NCI-H2227 (cell line): ENCODE measurements around the gene SOX6.

Source experiments
- DNase-seq: peaks from one replicate; lab custom pipeline; 2025; ENCODE audit not compliant: unreplicated experiment; lab: John Stamatoyannopoulos, UW

SOX6 gene

DNA sequence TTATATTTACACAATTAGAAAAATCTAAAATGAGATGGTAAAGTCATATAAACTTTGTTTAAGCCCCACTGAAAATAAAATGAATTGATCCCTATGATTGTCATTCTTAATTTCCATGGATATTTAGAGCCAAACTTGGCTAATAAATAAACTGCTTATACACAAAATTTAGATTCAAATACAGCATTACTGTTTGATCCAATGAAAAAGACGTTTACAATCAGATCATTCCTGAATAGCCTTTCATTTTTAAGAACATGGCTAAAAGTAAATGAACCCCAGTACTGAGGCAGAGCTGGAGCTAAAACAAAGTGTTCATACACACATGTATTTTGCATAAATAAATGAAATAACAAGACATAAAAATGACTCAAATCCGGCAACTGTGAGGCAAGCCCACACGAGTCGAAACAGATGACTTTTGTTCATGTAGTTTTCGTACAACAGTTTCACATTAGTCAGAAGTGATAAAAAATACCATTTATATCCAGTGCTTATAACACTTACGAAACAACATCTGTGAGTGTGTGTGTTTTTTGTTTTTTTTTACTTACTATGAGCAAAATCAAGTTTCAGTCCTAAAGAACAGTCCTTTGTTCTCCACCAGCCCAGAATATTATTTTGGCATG lies 386.5 kb downstream of the SOX6 start:
- DNase-seq = no peak

DNA sequence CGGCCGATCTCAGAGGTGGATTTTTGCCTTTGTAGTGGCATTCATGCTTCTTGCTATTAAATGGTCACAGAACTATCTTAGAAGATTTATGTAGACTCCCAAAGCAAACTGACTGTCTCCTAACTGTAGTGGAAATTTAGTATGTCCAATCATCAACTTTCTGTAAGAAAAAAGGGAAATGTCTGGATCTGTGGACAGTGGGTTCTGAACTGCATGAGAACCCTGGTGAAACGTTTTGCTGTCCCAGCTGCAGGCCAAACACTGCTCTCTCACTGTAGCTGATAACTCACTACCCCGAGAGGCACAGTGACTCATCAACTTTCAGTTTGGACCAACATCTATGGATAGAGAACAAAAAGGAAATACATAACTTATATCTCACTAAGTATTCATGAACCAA lies 387.1 kb downstream of the SOX6 start:
- no peak for DNase-seq

DNA sequence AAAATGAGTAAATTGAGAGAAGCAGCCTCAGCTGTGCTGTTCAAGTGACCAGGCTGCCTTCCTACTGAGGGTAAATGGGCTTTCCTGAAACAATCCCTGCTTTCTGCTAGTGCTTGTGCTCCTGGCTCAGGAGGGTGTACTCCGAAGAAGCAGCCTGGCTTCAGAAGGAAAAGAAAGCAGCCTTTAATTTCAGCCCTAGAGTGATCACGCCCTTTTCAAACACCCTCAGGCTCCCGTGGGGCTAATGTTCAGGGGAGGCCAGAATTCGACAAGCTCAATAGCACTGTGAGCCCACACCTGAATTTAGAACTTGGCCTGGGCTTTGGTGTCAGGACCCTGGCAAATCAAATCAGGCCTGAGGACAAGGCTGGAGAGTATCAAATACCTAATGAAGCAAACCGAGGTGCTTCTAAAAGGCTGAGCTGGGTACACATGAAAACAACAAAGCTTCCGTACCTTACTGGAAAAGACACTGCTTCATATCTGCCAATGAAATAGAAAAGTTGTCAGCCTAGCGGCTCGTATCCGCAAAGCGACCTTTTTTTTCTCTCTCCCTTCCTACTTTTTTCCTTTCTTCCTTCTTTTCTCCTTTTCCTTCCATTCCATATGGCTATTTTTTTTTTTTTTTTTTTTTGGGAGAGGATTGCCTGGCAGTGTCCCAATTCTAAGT lies 387.8 kb downstream of the SOX6 start:
- peak; percentile 11 for DNase-seq

- DNase-seq = no peak
Observed at GRCh38 chr11:15967966-15968365, 388.4 kb downstream of the SOX6 start.

DNA sequence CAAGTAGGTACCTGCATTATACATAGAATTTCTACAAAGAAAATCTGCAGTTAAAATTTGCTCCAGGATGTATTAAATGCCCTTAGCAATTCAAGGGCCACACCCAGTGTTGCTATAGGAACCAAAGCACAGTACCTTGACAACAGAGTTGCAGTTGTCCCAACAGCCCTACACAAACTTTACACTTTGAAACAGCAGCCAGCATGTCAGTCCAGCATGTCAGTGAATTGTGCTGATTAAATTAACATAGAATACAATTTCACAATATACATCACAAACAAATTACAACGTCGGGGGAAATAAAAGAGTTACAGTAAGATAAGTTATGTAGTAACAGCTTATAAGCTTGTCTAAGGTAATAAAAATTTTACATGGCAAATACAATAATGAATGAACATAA lies 389.2 kb downstream of the SOX6 start:
- no peak for DNase-seq

DNA sequence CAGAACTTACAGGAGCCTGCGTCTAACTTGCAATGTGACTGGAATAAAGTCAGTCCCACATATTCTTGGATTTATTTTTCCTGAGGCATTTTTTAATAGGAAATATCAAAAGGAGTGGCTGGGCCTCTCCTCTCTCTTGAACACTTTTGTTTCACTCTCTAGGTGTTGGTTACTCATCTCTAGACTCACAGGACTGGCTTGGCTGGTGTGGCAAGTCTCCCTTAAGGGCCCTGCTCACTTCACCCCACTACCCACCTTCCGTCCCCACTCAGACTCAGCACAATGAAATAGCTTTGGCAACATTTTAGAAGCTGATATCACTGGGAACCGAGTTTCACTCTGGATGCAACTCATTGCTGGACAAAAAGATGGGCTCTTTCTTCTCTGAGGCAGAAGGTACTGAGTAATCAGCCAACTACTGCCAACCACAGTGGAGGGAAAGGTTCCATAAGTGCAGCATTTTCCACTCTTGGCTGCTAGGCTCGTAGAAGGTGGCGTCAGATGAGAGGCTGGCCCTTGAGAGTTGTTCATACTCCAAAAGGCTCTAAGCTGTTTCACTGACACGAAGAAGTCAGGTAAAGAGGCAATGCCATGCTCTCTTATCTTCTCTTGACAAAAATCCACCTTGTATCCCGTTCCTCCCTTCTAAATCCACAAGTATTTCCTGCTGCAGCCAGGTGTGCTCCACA lies 390.6 kb downstream of the SOX6 start:
- no peak for DNase-seq

- DNase-seq = no peak
Observed at GRCh38 chr11:15963266-15963665, 393.1 kb downstream of the SOX6 start.

- DNase-seq = no peak
Observed at GRCh38 chr11:15958910-15959309, 397.4 kb downstream of the SOX6 start.

DNA sequence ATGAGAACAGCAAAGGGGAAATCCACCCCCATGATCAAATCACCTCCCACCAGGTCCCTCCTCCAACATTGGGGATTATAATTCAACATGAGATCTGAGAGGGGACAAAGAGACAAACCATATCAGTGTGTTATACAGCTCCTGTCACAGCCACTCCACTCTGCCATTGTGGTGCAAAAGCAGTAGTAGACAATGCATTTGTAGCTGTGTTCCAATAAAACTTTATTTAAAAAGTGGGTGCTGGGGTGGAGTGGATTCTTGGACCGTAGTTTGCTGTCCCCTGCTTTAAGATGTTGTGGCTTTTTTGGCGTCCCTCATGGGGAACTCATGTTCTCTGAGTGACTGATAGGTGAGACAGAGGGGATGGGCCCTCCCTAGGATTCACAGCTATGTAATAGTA lies 399.1 kb downstream of the SOX6 start:
- DNase-seq = no peak

GRCh38 chr11:15956302-15956701 lies 400.0 kb downstream of the SOX6 start:
- DNase-seq = no peak

GRCh38 chr11:15955595-15955994 lies 400.8 kb downstream of the SOX6 start:
- DNase-seq = no peak

GRCh38 chr11:15947681-15948648 lies 408.4 kb downstream of the SOX6 start:
- no peak for DNase-seq

DNA sequence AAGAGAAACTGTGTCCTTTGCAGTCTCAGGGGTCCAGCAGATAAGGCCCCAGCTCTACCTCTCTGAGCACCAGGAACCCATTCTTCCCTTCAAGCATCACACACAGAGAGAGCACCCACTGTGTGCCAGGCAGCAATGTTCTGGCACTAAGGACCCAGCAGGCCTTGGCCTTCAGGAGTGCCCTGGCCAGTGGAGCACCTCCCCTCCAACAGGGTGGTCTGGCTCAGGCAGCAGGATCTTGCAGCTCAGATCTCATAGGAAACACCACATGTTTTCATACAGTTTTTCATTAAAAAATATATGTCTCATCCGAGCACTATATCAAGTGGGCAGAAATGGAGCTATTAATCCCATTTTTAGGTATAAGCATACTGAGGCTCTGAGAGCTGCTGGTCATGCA lies 410.6 kb downstream of the SOX6 start:
- DNase-seq = no peak

DNA sequence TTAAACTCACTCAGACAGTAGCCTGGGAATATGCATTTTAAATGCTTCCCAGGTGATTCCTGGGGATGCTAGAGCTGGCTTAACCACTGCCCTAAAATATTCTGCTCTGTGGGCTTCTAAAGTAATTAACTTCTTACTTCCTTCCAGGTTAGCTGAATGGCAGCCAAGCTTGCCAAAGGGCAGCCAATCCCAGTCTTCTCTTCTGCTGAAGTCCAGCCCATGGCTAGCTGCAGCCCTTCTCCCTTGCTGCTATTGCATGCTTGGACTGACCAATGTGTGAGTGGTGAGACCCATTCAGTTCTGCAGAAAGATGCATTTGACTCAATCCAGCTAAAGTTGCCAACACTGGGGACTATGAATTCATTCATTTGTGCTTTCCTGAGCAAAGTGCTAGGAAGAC lies 411.9 kb downstream of the SOX6 start:
- DNase-seq = no peak

- DNase-seq = no peak
Observed at GRCh38 chr11:15943418-15944197, 412.7 kb downstream of the SOX6 start.

DNA sequence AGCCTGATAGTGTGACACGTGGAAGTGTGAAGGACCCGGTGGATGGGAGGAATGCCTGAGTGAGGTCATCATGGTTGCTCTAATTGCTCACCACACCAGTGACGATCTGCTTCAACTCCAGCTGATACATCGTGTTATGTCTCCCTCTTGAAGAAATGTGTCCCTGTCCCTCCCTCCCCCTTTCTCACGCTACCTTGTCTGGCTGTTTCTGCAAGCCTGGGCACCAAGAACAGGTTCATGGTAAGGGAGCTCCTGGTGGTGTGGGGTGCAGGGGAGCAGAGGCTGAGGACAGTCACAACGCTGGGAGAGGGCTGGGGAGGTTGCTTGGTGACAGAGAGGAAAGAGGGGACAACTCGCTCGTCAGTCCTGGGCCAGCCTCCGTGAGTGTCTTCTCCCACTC lies 413.4 kb downstream of the SOX6 start:
- DNase-seq = no peak

DNA sequence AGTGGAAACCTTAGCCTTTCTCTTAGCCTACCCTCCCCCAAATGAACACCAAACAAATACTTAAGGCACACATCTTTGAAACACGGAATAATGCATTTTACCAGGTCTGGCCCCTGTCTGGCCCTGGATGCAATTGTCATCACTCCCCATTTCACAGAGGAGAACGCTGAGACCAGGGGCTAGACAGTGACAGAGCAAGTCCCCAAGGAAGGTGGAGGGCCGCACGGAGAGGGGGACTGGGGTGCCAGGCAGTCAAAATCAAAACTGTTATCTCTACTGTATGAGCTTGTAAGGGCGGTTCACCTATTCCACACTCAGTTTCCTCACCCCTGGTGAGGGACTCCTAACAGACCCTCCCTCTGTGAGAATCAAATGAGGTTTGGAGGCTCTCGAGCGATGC lies 414.2 kb downstream of the SOX6 start:
- DNase-seq = no peak

DNA sequence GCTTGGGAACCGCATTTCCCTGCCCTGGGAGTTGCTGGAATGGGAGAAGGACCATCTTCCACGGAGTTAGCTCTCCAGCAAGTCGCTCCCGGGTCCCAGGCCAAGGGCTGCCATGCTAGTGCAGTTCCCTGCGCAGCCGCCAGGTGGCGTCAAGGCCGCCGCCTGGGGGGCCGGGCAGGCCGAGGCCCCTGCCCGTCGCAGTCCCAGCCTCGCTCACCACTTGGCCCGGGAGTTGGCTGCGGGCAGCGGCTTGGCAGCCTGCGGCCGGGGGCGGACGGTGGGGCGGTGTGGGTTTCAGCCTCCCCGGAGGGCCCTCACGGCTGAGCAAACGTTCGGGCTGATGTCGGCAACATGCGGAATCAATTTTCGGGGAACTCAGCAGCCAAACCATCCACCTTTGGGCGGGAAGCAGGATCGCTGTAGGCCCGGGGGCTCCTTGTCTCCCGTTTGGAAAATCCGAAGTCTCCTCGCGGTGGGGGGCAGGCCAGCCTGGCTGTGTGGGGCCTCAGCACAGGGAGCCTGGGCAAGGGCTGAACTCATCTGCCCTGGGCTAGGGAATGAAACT lies 415.1 kb downstream of the SOX6 start:
- no peak for DNase-seq

GRCh38 chr11:15940462-15941205 lies 415.7 kb downstream of the SOX6 start:
- no peak for DNase-seq

DNA sequence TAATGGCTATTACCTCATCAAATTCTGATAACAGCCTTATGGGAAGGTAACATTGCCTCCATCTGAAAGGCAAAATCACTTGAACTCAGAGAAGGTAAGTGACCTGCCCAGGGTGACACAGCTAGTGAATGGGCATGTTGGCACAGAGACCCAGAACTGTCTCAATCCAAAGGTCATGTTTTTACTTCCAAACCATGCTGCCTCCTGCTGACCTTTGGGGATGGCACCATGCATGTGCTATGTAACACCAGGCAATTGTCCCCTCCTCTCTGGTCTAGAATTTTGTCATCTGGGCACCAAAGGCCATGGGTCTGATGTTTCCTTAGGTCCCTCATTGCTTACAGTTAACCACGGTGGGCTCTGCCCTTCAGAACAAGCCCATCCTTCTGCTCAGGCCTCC lies 417.4 kb downstream of the SOX6 start:
- DNase-seq = no peak
